ENCODE results near the gene SIGLEC8. TPM values are rescaled to one million over a fixed set of nuclear protein-coding genes. Genes with fewer than 3 reads are reported as not detected.
"Not testable (repeated sequence)": the region's sequence is repeated elsewhere in the genome, so short reads cannot be mapped to it uniquely, and the experiment has no call there.

SIGLEC8 gene
- total RNA-seq, 1 donor = not detected

DNA sequence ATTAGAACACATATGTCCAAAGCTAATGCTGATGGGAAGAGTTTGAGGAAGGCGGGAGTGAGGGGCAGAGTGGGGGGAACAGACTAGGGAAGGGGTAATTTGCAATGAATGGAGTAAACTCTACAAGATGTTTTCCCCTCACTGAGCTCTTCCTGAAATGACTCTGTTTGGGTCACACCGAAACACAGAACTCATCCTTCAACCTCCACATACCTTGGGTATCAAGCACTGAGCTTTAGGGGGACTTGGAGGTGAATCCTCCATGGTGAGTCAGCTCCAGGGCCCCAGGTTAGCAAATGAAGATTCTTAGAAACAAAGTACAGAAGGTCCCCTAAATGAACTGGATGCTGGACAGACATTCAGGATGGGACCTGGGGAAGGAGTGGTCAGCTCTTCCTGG, 39.5 kb downstream of the SIGLEC8 start:
- H3K36me3 ChIP-seq (ENCODE audit: insufficient read depth, low read length) = no peaks in the 10 kb centered on the region
- no peaks in the 10 kb centered on the region for H3K79me2 ChIP-seq (ENCODE audit: insufficient read depth, low read length)
- DNase-seq (ENCODE audit: insufficient read length, low spot score, missing footprints) = no peak
- TF ChIP-seq, protein P1, sequence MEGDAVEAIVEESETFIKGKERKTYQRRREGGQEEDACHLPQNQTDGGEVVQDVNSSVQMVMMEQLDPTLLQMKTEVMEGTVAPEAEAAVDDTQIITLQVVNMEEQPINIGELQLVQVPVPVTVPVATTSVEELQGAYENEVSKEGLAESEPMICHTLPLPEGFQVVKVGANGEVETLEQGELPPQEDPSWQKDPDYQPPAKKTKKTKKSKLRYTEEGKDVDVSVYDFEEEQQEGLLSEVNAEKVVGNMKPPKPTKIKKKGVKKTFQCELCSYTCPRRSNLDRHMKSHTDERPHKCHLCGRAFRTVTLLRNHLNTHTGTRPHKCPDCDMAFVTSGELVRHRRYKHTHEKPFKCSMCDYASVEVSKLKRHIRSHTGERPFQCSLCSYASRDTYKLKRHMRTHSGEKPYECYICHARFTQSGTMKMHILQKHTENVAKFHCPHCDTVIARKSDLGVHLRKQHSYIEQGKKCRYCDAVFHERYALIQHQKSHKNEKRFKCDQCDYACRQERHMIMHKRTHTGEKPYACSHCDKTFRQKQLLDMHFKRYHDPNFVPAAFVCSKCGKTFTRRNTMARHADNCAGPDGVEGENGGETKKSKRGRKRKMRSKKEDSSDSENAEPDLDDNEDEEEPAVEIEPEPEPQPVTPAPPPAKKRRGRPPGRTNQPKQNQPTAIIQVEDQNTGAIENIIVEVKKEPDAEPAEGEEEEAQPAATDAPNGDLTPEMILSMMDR (IDR thresholded peaks at IDR 0.05; ENCODE audit: extremely low read depth, low read depth, low read length) = no peak
- H3K4me2 ChIP-seq (ENCODE audit: insufficient read depth, low read length) = no peak overlapping the region
- no peak overlapping the region for H3K4me3 ChIP-seq (ENCODE audit: insufficient read depth, low read length)
- no peaks in the 10 kb centered on the region for H3K9me3 ChIP-seq (ENCODE audit: low read depth, low read length)
- no peaks in the 10 kb centered on the region for H3K4me1 ChIP-seq (ENCODE audit: insufficient read depth, low read length)
- H2AFZ ChIP-seq (ENCODE audit: low read length) = no peak overlapping the region
- no peaks in the 10 kb centered on the region for H3K27me3 ChIP-seq (ENCODE audit: insufficient read depth, low read length)
- no peaks in the 10 kb centered on the region for H4K20me1 ChIP-seq (ENCODE audit: insufficient read depth, low read length)
- H3K27ac ChIP-seq (ENCODE audit: low read depth, low read length) = no peak overlapping the region

DNA sequence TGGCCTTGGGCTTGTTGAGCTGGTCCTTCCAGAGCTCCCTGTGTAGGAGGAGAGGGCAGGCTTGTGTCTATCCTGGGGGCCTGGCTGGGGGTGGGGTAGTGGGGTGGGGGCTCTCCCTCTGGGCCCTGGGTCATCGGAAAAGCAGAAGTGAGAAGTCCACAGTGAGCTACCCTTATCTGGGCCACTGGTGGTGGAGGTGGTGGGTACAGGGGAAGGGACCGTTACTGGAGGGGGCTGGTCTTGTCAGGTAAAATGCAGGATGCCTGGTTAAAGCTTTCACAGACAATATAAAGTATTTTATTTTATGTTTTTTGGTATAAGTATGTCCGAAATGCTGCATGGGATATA, 40.5 kb downstream of the SIGLEC8 start:
- H2AFZ ChIP-seq (ENCODE audit: low read length) = no peak overlapping the region
- H3K4me1 ChIP-seq (ENCODE audit: insufficient read depth, low read length) = no peaks in the 10 kb centered on the region
- DNase-seq (ENCODE audit: insufficient read length, low spot score, missing footprints) = no peak
- no peak overlapping the region for H3K4me3 ChIP-seq (ENCODE audit: insufficient read depth, low read length)
- no peaks in the 10 kb centered on the region for H4K20me1 ChIP-seq (ENCODE audit: insufficient read depth, low read length)
- no peak overlapping the region for H3K4me2 ChIP-seq (ENCODE audit: insufficient read depth, low read length)
- H3K27ac ChIP-seq (ENCODE audit: low read depth, low read length) = no peak overlapping the region
- TF ChIP-seq, protein P1 (IDR thresholded peaks at IDR 0.05; ENCODE audit: extremely low read depth, low read depth, low read length) = no peak
- H3K36me3 ChIP-seq (ENCODE audit: insufficient read depth, low read length) = no peaks in the 10 kb centered on the region
- no peaks in the 10 kb centered on the region for H3K79me2 ChIP-seq (ENCODE audit: insufficient read depth, low read length)
- no peaks in the 10 kb centered on the region for H3K27me3 ChIP-seq (ENCODE audit: insufficient read depth, low read length)
- H3K9me3 ChIP-seq (ENCODE audit: low read depth, low read length) = no peaks in the 10 kb centered on the region

DNA sequence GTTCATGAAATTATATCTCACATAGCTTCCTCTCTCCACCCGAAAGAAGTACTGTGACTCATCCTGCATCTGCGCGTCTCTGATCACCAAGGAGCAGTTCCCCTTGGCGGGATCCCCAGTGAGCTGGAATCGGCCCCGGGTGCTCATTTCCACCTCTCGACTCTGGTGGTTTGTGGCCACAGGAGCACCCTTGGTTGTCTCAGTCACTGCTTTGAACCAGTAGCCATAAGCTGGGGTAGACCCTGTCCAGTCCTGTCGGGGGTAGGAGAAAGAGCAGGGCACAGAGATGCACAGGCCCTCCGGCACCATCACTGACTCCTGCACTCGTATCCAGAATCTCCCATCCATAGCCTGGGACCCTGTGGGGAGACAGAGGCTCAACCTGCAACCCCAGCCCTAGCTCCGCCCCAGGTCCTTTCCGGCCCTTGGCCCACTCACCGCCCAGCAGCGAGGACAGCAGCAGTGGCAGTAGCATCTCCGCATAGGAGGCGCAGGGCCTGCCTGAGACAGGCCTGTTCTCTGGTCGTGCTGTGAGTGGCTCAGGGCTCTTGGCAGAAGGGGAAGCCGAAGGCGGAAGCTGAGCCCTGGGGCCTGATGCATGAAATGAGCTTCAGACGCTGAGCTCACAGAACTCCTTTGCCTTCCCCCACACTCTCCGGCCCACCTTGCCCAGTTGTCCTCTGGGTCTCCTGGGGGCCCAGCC, 41.0 kb downstream of the SIGLEC8 start, which contains the start of gene SIGLEC10:
TSS of gene SIGLEC10 (minus strand) at position 536 of the 703 bp plus-strand sequence. CDS start at position 475, 61 bp downstream.
- H4K20me1 ChIP-seq (ENCODE audit: insufficient read depth, low read length) = no peaks in the 10 kb centered on the region
- no peaks in the 10 kb centered on the region for H3K79me2 ChIP-seq (ENCODE audit: insufficient read depth, low read length)
- no peak within 1 kb of the TSS for H3K4me3 ChIP-seq (ENCODE audit: insufficient read depth, low read length)
- H3K4me1 ChIP-seq (ENCODE audit: insufficient read depth, low read length) = no peaks in the 10 kb centered on the region
- TF ChIP-seq, protein P1 (IDR thresholded peaks at IDR 0.05; ENCODE audit: extremely low read depth, low read depth, low read length) = no peak
- H3K36me3 ChIP-seq (ENCODE audit: insufficient read depth, low read length) = no peaks in the 10 kb centered on the region
- DNase-seq (ENCODE audit: insufficient read length, low spot score, missing footprints) = no peak
- no peak within 1 kb of the TSS for H2AFZ ChIP-seq (ENCODE audit: low read length)
- no peaks in the 10 kb centered on the region for H3K9me3 ChIP-seq (ENCODE audit: low read depth, low read length)
- H3K27me3 ChIP-seq (ENCODE audit: insufficient read depth, low read length) = no peaks in the 10 kb centered on the region
- H3K27ac ChIP-seq (ENCODE audit: low read depth, low read length) = no peak within 1 kb of the TSS
- H3K4me2 ChIP-seq (ENCODE audit: insufficient read depth, low read length) = no peak within 1 kb of the TSS

DNA sequence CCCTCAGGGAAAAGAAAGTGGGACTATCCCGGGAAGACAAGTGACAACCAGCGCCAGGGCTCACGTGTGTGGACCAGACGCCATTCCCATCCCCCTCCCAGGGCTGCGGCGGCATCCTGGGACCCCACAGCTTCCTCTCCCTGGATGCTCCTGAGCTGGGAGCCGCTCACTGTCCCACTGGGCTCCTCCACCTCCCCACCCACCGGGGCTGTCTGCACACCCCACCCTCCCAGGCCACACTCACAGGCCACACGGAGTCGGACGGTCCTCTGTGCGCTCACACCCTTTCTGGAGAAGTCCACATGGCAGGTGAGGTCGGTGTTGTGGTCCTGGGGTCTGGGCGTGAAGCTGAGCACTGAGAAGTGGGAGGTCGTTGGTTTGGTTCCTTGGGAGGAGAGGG, 41.8 kb downstream of the SIGLEC8 start:
- not testable (repeated sequence) for H3K27me3 ChIP-seq (ENCODE audit: insufficient read depth, low read length); H4K20me1 ChIP-seq (ENCODE audit: insufficient read depth, low read length); H3K27ac ChIP-seq (ENCODE audit: low read depth, low read length); H3K4me1 ChIP-seq (ENCODE audit: insufficient read depth, low read length); H3K9me3 ChIP-seq (ENCODE audit: low read depth, low read length); H3K4me3 ChIP-seq (ENCODE audit: insufficient read depth, low read length); H3K79me2 ChIP-seq (ENCODE audit: insufficient read depth, low read length); DNase-seq (ENCODE audit: insufficient read length, low spot score, missing footprints); H2AFZ ChIP-seq (ENCODE audit: low read length); H3K4me2 ChIP-seq (ENCODE audit: insufficient read depth, low read length); H3K36me3 ChIP-seq (ENCODE audit: insufficient read depth, low read length)

Measured in osteoblast (primary cell).